Iris pigment epithelial cell (primary cell): Measurements from ENCODE around the gene IP6K1.
"Not testable (repeated sequence)": the region's sequence is repeated elsewhere in the genome, so short reads cannot be mapped to it uniquely, and the experiment has no call there.

ENCODE experiments used
- DNase-seq: peaks from one replicate; pipeline ENCODE4 v3.0.0-alpha.2; 2011; ENCODE audit warnings: low read depth

Gene IP6K1

GRCh38 chr3:49793486-49794085 is 7.2 kb upstream of the IP6K1 start:
- no peak for DNase-seq

- no peak for DNase-seq
Observed at GRCh38 chr3:49792371-49793150, 6.2 kb upstream of the IP6K1 start.

GRCh38 chr3:49791571-49791970 is 5.2 kb upstream of the IP6K1 start:
- DNase-seq: no peak

GRCh38 chr3:49790626-49791411 is 4.5 kb upstream of the IP6K1 start:
- DNase-seq: no peak

GRCh38 chr3:49788056-49788455 is 1.7 kb upstream of the IP6K1 start:
- no peak for DNase-seq

GRCh38 chr3:49787536-49787935 is 1.2 kb upstream of the IP6K1 start:
- DNase-seq: no peak

GRCh38 chr3:49787182-49787464 is 781 bp upstream of the IP6K1 start:
- DNase-seq: no peak

- peak; percentile 51 for DNase-seq
Observed at GRCh38 chr3:49785565-49786356, 581 bp downstream of the IP6K1 start.

- DNase-seq: not testable (repeated sequence)
Observed at GRCh38 chr3:49782277-49782676, 4.1 kb downstream of the IP6K1 start.

- DNase-seq: no peak
Observed at GRCh38 chr3:49781415-49782199, 4.7 kb downstream of the IP6K1 start.

- not testable (repeated sequence) for DNase-seq
Observed at GRCh38 chr3:49780975-49781365, 5.4 kb downstream of the IP6K1 start.

- DNase-seq: no peak
Observed at GRCh38 chr3:49780080-49780974, 6.0 kb downstream of the IP6K1 start.

- no peak for DNase-seq
Observed at GRCh38 chr3:49779358-49780079, 6.8 kb downstream of the IP6K1 start.

- not testable (repeated sequence) for DNase-seq
Observed at GRCh38 chr3:49776101-49776500, 10.2 kb downstream of the IP6K1 start.

- no peak for DNase-seq
Observed at GRCh38 chr3:49775538-49775937, 10.8 kb downstream of the IP6K1 start.

- DNase-seq: no peak
Observed at GRCh38 chr3:49772703-49773102, 13.6 kb downstream of the IP6K1 start.

- DNase-seq: no peak
Observed at GRCh38 chr3:49771340-49771938, 14.9 kb downstream of the IP6K1 start.

- no peak for DNase-seq
Observed at GRCh38 chr3:49769926-49770325, 16.4 kb downstream of the IP6K1 start.

- no peak for DNase-seq
Observed at GRCh38 chr3:49769286-49769915, 16.9 kb downstream of the IP6K1 start.
